Measurements from ENCODE around the gene ETFB.
"Not testable (repeated sequence)": the region's sequence is repeated elsewhere in the genome, so short reads cannot be mapped to it uniquely, and the experiment has no call there.

The ETFB gene

GRCh38 chr19:51365965-51366388 lies at the start of gene ETFB:
Gene ETFB, minus strand, starts transcription at chr19:51366388. Its CDS starts 62 bp downstream, at chr19:51366326.
- DNase-seq = no peak

DNA sequence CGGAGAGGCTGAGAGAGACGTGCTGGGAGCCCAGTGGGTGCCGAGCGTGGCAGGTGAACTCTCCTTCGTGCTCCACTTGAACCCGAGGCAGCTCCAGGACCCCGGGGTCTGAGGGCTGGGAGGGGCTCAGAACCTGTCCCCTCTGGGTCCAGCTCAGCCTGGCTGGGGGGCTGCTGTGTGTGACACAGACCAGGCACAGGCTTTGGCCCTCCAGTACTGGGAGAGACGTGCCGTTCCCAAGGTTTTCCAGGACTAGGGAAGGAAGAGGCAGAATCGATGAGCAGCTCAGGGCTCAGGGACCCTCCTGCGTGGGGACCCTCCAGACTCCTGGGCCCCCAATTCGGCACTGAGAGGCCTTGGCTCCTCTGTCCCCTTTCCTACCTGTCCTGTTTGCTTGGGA lies 49.0 kb upstream of the ETFB start:
- DNase-seq = no peak

DNA sequence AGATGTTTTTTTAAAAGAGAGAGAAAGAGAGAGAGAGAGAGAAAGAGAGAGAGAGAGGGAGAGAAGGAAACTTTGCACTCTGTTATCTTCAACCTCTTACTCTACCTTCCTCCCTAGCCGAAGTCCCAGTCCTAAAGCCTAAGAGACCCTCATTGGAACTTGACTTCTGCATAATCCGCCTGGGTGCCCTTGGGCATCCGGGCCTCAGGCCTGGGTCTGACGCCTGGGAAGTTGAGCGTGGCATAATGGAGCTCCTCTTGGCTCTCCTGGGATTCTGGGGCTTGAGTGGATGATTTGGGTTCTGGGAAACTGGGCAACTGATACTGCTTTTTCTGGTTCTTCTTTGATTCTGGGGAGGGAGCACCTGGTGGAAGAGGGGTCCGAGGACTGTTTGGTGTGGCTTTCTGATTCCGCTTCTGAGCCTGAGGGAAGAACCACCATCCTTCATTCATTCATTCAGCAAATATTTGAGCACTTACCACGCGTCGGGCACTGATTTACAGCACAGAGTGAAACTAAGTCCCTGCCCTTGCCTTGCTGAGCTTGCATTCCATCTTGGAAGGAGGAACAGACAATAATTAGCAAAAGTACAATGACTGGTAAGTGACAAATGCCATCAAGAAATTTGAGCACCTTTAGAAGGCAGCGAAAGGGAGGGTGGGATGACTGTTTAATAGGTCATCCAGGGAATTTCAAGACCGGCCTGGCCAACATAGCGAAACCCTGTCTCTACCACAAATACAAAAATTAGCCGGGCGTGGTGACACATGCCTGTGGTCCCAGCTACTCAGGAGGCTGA lies 45.0 kb upstream of the ETFB start:
- DNase-seq = no peak

DNA sequence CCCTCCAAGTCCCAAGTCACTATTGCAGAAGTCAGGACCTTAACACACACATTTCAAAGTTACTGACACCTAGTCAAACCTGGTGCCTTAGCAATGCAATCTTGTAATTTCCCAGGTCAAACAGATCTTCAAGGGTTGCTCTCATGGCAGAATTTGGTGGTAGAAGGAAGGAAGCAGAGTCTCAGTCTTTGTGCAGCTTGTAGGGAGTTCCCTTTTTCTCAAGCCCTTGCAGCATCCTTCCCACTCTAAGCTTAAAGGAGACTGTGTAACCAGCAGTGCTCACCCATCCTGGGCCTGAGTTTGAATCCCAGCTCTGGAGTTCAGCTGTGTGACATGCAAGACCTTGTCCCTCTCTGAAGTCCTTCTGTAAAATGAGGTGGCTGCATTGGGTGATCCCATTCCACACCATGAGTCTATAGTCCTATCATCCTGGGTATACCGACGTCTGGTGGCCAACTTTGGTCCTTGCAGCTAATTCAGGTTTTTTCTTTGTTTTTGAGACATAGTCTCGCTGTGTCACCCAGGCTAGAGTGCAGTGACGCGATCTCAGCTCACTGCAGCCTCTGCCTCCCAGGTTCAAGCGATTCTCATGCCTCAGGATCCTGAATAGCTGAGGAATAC lies 41.4 kb upstream of the ETFB start:
- peak; percentile 56 to 62 for DNase-seq

GRCh38 chr19:51402117-51402516 lies 35.9 kb upstream of the ETFB start:
- no peak for DNase-seq

DNA sequence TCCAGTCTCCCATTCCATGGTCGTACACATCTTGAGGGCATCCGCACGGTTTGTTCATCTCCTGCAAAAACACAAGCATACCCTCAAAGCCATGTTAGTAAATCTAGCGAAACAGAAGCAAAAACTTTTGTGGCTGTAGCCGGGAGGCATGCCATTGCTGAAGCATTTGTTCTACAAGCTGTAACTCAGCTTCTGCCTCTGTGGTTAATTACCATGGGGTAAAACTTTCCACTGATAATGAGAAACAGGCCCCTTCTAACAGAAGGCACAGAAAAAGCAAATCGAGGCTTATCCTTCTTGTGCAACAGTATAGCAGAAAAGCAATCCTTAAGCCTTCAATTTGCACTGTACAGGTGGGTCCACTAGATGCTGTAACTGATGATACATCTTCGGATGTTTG lies 33.7 kb upstream of the ETFB start:
- DNase-seq = not testable (repeated sequence)

- DNase-seq = no peak
These were observed 33.0 kb upstream of the ETFB start for GRCh38 chr19:51399231-51399630.

- peak in 1 of 2 donors; percentile 55 for DNase-seq
These were observed 32.0 kb upstream of the ETFB start for GRCh38 chr19:51398096-51398704.

DNA sequence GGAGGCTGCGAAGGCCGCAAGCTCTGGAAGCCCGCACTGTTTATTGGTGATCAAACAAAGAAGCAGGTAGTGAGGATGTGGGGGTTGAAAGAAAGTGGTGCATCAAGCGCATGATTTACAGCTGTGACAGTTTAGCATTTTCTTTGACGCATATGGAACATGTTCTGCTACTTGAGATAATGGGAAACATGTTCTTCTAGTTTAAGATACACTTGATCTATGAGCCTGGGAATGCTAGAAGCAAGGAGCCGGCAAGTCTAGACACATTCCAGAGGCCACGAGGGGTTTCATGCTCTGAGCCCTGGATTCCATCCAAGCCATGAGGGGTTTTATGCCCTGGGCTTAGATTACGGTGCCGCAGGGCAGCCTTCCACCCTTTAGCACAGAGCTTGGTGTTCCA lies 31.3 kb upstream of the ETFB start:
- not testable (repeated sequence) for DNase-seq

GRCh38 chr19:51396175-51396574 lies 30.0 kb upstream of the ETFB start:
- no peak for DNase-seq

DNA sequence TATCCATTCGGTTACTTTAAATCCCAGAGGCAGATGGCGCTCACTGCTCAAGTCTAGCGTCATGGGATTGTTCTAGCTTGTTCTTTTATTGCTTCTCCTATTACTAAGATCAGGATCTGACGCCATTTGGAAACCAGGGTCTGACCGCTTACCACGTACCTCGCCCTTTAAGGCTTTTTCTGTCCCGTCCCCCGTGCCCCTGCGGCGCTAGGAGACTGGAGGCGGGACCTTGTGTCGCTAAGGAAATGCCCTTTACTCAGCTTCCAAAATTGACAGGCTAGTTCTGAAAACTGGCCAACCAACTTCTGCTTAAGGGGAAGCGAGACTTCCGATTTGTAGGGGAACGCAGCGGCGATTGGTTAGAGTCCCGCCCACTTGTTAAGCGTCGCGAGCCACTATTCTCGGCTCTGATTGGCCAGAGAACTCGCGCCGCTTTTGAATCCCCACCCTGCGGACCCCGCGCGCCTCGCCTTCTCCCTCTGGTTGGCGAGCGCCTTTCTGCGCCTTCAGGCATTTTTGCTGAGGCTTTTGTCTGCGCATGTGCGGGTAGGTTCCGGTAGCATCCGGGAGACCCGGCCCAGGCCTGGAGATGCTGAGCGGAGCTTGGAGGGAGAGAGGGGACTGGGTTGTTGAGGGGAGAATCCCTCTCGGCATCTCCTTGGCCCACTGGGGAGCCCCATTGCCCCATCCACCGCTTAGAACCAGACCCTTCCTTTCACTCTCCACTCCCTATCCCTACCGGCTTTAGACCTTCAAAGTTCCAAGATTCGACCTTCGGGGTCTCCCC lies 28.1 kb upstream of the ETFB start:
- peak; percentile 95 to 96 for DNase-seq

DNA sequence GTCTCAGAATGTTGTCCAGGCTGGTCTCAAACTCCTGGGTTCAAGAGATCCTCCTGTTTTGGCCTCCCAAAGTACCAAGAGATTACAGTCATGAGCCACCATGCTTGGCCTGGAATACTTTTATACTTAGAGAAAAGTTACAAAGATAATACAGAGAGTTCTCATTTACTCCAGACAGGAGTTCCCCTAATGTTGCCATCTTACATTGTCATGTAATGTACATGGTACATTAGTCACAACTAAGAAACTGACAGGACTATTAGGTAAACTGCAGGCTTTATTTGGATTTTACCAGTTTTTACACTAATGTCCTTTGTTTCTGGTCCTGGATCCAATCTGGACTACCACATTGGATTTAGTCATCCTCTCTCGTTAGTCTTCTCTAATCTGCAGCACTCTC lies 26.5 kb upstream of the ETFB start:
- DNase-seq = no peak

- no peak for DNase-seq
These were observed 25.0 kb upstream of the ETFB start for GRCh38 chr19:51391073-51391611.

GRCh38 chr19:51389143-51389542 lies 23.0 kb upstream of the ETFB start:
- no peak for DNase-seq

DNA sequence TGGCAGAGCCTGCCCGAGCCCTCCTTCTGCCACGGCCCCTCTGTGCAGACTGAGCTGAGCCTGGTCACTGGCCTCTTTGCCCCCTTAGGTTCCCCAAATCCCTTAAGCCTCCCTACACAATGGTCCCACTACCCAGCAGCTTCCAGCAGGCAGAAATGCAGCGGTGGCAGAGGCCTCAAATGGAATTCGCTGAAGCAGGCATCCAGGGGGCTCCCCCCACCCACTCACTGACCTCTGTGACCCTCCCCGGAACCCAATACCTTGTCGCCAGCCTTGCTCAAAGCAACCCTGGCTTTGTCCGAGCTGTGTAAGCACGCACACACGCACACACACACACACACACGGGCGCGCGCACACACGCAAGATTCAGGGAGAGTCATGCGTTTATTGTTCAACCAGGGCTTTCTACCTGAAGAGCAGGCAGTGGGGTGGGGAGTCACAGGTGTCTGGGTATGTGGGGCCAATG lies 21.8 kb upstream of the ETFB start, which contains the start of gene LIM2:
LIM2 (minus strand) TSS at position 51 of the 466 bp plus-strand sequence. CDS start 531 bp downstream, outside the sequence.
- DNase-seq = no peak

GRCh38 chr19:51386882-51387520 lies 20.8 kb upstream of the ETFB start:
- peak in 1 of 2 donors; percentile 29 for DNase-seq

- no peak for DNase-seq
These were observed 15.8 kb upstream of the ETFB start for GRCh38 chr19:51382004-51382403.

GRCh38 chr19:51380379-51380778 lies 14.2 kb upstream of the ETFB start:
- no peak for DNase-seq

DNA sequence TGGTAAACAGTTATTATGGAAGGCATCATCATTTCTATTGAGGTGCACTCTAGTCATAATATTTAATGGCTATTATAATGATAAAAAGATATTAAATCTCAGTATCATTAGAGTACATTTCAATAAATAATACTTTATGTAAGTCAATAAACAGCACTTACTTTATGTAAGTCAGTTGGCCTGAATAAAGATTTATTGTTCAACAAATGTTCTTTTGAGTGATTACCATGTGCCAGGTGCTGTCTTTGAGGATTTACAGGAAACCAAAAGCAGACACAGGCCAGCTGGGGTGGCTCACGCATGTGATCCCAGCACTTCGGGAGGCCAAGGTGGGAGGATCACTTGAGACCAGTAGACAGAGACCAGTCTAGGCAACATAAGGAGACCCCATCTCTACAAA lies 11.2 kb upstream of the ETFB start:
- no peak for DNase-seq

DNA sequence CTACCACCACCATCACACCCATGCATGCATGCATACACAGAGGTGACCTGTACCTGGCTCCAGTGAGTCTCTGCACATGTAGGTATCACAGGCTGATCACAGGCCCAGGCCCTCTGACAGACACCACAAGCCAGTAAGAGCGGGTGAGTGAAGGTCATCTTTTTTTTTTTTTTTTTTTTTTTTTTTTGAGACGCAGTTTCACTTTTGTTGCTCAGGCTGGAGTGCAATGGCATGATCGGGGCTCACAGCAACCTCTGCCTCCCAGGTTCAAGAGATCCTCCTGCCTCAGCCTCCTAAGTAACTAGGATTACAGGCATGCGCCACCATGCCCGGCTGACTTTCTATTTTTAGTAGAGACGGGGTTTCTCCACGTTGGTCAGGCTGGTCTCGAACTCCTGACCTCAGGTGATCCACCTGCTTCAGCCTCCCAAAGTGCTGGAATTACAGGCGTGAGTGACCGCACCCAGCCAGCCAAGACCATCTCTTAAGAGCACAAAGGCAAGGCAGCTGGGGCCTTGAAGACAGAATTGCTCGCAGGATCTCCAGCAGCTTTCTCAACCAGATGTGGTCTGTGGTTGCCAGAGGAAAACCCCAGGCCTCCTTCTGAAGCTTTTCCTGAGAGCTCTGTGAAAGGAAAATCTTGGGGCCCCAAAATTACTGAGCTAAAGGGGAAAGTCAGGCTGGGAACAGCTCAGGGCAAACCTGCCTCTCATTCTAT lies 9.5 kb upstream of the ETFB start:
- DNase-seq = peak; percentile 30 to 47

Measured in CD4-positive, alpha-beta T cell treated with Interleukin-4 for 1 hour (primary cell).